Mesenchymal stem cell (in vitro differentiated cells and primary cell): ENCODE data around the gene COQ8B.
"Not testable (repeated sequence)": the region's sequence is repeated elsewhere in the genome, so short reads cannot be mapped to it uniquely, and the experiment has no call there.

Source experiments
- DNase-seq: peaks from one replicate; pipeline ENCODE4 v3.0.0-alpha.2; 2013
- H2AFZ ChIP-seq: one replicate; pipeline ENCODE4 v1.6.1; 2013; ENCODE audit warnings: low read depth, mild to moderate bottlenecking, control low read depth, inconsistent platforms, low read length, moderate library complexity
- H2AK5ac ChIP-seq: 2 replicates; pipeline ENCODE4 v1.6.1; 2013; ENCODE audit warnings: low read length, moderate library complexity, mild to moderate bottlenecking, inconsistent platforms; ENCODE audit not compliant: severe bottlenecking
- H2BK120ac ChIP-seq: one replicate; pipeline ENCODE4 v1.6.1; 2013; ENCODE audit warnings: low read depth, mild to moderate bottlenecking, inconsistent platforms, low read length, moderate library complexity
- H2BK12ac ChIP-seq, 2 experiments: one replicate each; pipeline ENCODE4 v1.6.1; 2013; ENCODE audit warnings: inconsistent platforms in 2 of 2, low read length in 2 of 2, mild to moderate bottlenecking in 2 of 2, moderate library complexity in 2 of 2, control low read depth in 1 of 2
- H2BK15ac ChIP-seq: one replicate; pipeline ENCODE4 v1.6.1; 2013; ENCODE audit warnings: mild to moderate bottlenecking, low read depth, inconsistent platforms; ENCODE audit not compliant: poor library complexity, severe bottlenecking
- H2BK5ac ChIP-seq: 2 replicates; pipeline ENCODE4 v1.6.1; 2013; ENCODE audit warnings: low read depth, mild to moderate bottlenecking, low read length, control low read depth, inconsistent platforms; ENCODE audit not compliant: poor library complexity, severe bottlenecking
- H3K14ac ChIP-seq, 2 experiments: one replicate each; pipeline ENCODE4 v1.6.1; 2013; ENCODE audit warnings: inconsistent platforms in 2 of 2, low read length in 2 of 2, control low read depth in 1 of 2, mild to moderate bottlenecking in 1 of 2, moderate library complexity in 1 of 2
- H3K18ac ChIP-seq, 2 experiments: one replicate each; pipeline ENCODE4 v1.6.1; 2013; ENCODE audit warnings: inconsistent platforms in 2 of 2, low read length in 2 of 2, control low read depth in 1 of 2, low read depth in 1 of 2, mild to moderate bottlenecking in 1 of 2
- H3K23ac ChIP-seq, 2 experiments: one replicate each; pipeline ENCODE4 v1.6.1; 2013; ENCODE audit warnings: inconsistent platforms in 2 of 2, low read length in 2 of 2, mild to moderate bottlenecking in 2 of 2, moderate library complexity in 2 of 2, control low read depth in 1 of 2
- H3K27ac ChIP-seq: 2 replicates; pipeline ENCODE4 v1.5.1; 2013; ENCODE audit warnings: mild to moderate bottlenecking, moderate library complexity, low read length, control low read depth, inconsistent platforms; ENCODE audit not compliant: poor library complexity, severe bottlenecking
- H3K27me3 ChIP-seq, 2 experiments: 2 replicates each; pipeline versions ENCODE4 v1.6.1 to v1.7.0; 2013; ENCODE audit warnings: low read length in 2 of 2, mild to moderate bottlenecking in 2 of 2, moderate library complexity in 2 of 2, control low read depth in 1 of 2, inconsistent platforms in 1 of 2; ENCODE audit not compliant: control insufficient read depth in 1 of 2, insufficient read depth in 1 of 2
- H3K36me3 ChIP-seq, 2 experiments: 2 replicates each; pipeline versions ENCODE4 v1.6.1 to v1.7.0; 2013; ENCODE audit warnings: low read length in 2 of 2, control low read depth in 1 of 2, inconsistent platforms in 1 of 2, low read depth in 1 of 2, mild to moderate bottlenecking in 1 of 2; ENCODE audit not compliant: insufficient read depth in 2 of 2, control insufficient read depth in 1 of 2
- H3K4ac ChIP-seq, 2 experiments: one replicate each; pipeline ENCODE4 v1.6.1; 2013; ENCODE audit warnings: inconsistent platforms in 2 of 2, low read length in 2 of 2, mild to moderate bottlenecking in 2 of 2, moderate library complexity in 2 of 2, control low read depth in 1 of 2, low read depth in 1 of 2
- H3K4me1 ChIP-seq: 2 replicates; pipeline ENCODE4 v1.6.1; 2013; ENCODE audit warnings: low read depth, low read length, control low read depth; ENCODE audit not compliant: control insufficient read depth, insufficient read depth
- H3K4me2 ChIP-seq: 2 replicates; pipeline ENCODE4 v1.6.1; 2013; ENCODE audit warnings: low read length, mild to moderate bottlenecking, inconsistent platforms; ENCODE audit not compliant: poor library complexity, severe bottlenecking
- H3K4me3 ChIP-seq, 2 experiments: 2 replicates each; pipeline versions ENCODE4 v1.5.1 to v1.7.0; 2013; ENCODE audit warnings: low read length in 2 of 2, mild to moderate bottlenecking in 2 of 2, control low read depth in 1 of 2, low read depth in 1 of 2; ENCODE audit not compliant: insufficient read depth in 1 of 2
- H3K79me1 ChIP-seq: replicated peaks from 2 replicates; pipeline ENCODE4 v1.6.1; 2013; ENCODE audit warnings: mild to moderate bottlenecking, control low read depth, low read length, inconsistent platforms; ENCODE audit not compliant: poor library complexity, severe bottlenecking
- H3K9ac ChIP-seq: 2 replicates; pipeline ENCODE4 v1.7.0; 2013; ENCODE audit warnings: mild to moderate bottlenecking, low read length, moderate library complexity
- H3K9me3 ChIP-seq: 2 replicates; pipeline ENCODE4 v1.7.0; 2013; ENCODE audit warnings: mild to moderate bottlenecking, low read length; ENCODE audit not compliant: control insufficient read depth
- H4K8ac ChIP-seq: one replicate; pipeline ENCODE4 v1.6.1; 2013; ENCODE audit warnings: inconsistent platforms, mild to moderate bottlenecking, low read length, moderate library complexity
- H4K91ac ChIP-seq: one replicate; pipeline ENCODE4 v1.6.1; 2013; ENCODE audit warnings: mild to moderate bottlenecking, low read length, inconsistent platforms
- WGBS: methylation state at CpG from one replicate; pipeline ENCODE4 v1.1.7; 2013; ENCODE audit warnings: mixed read lengths; 5-methylcytosine and 5-hydroxymethylcytosine counted together

The COQ8B gene

GRCh38 chr19:40655684-40656083 is 61.0 kb downstream of the COQ8B start:
- not testable (repeated sequence) for H3K36me3 ChIP-seq, H2BK12ac ChIP-seq, H2AFZ ChIP-seq, H3K9me3 ChIP-seq, H3K79me1 ChIP-seq, H3K4me2 ChIP-seq, H3K9ac ChIP-seq, H3K14ac ChIP-seq, H4K8ac ChIP-seq, H2BK15ac ChIP-seq, H3K4me3 ChIP-seq, H2AK5ac ChIP-seq, DNase-seq, H4K91ac ChIP-seq, H3K27me3 ChIP-seq, H2BK120ac ChIP-seq, H3K27ac ChIP-seq, H2BK5ac ChIP-seq, H3K23ac ChIP-seq, H3K4me1 ChIP-seq, H3K4ac ChIP-seq, H3K18ac ChIP-seq
- WGBS: 89% methylated on average over 7 of the region's 7 CpGs

- H2BK5ac ChIP-seq, H3K27ac ChIP-seq, H3K79me1 ChIP-seq, H3K4me2 ChIP-seq, H3K9me3 ChIP-seq, H4K91ac ChIP-seq, H3K14ac ChIP-seq, H2BK15ac ChIP-seq, H2AFZ ChIP-seq, H3K18ac ChIP-seq, H3K4ac ChIP-seq, DNase-seq, H3K23ac ChIP-seq, H2BK12ac ChIP-seq, H3K9ac ChIP-seq, H3K27me3 ChIP-seq, H3K4me3 ChIP-seq, H2BK120ac ChIP-seq, H2AK5ac ChIP-seq, H3K36me3 ChIP-seq, H3K4me1 ChIP-seq, H4K8ac ChIP-seq: not testable (repeated sequence)
- 91% methylated on average over 8 of the region's 11 CpGs for WGBS
Measured at GRCh38 chr19:40652303-40652702, 64.4 kb downstream of the COQ8B start.

- WGBS: 99% methylated on average over 8 of the region's 8 CpGs
- H3K9me3 ChIP-seq: no peaks in the 10 kb centered on the region
Measured at GRCh38 chr19:40650749-40651305, 65.9 kb downstream of the COQ8B start.

GRCh38 chr19:40649903-40650675 is 66.6 kb downstream of the COQ8B start:
- not testable (repeated sequence) for H2BK5ac ChIP-seq, DNase-seq
- 92% methylated on average over 9 of the region's 9 CpGs for WGBS

More at GRCh38 chr19:40650749-40651305, 65.9 kb downstream of the COQ8B start:
- H3K9ac ChIP-seq: peak overlapping the region; percentile 75
- DNase-seq: no peak
- H3K79me1 ChIP-seq: no peaks in the 10 kb centered on the region
- H3K23ac ChIP-seq: no peak overlapping the region
- H3K4me3 ChIP-seq: peak overlapping the region in 1 of 2 experiments; percentile 27
- no peaks in the 10 kb centered on the region for H3K27me3 ChIP-seq
- no peak overlapping the region for H4K8ac ChIP-seq
- no peak overlapping the region for H3K14ac ChIP-seq
- H2BK12ac ChIP-seq: peak overlapping the region; percentile 83 to 86
- no peak overlapping the region for H2BK120ac ChIP-seq
- H3K18ac ChIP-seq: peak overlapping the region; percentile 34 to 57
- H2BK15ac ChIP-seq: no peak overlapping the region
- peaks cover 4% of the 10 kb centered on the region for H3K4me1 ChIP-seq
- H2AK5ac ChIP-seq: no peak overlapping the region
- peak overlapping the region; percentile 71 for H2AFZ ChIP-seq
- no peak overlapping the region for H2BK5ac ChIP-seq
- H3K27ac ChIP-seq: no peak overlapping the region
- no peaks in the 10 kb centered on the region for H3K36me3 ChIP-seq
- no peak overlapping the region for H4K91ac ChIP-seq
- H3K4me2 ChIP-seq: no peak overlapping the region
- peak overlapping the region in 1 of 2 experiments; percentile 40 for H3K4ac ChIP-seq

More at GRCh38 chr19:40649903-40650675, 66.6 kb downstream of the COQ8B start:
- H3K4me3 ChIP-seq: peak overlapping the region in 1 of 2 experiments; percentile 27
- peak overlapping the region; percentile 75 for H3K9ac ChIP-seq
- H2BK12ac ChIP-seq: peak overlapping the region in 1 of 2 experiments; percentile 75
- not testable (repeated sequence) for H3K36me3 ChIP-seq, H2BK120ac ChIP-seq, H3K9me3 ChIP-seq, H3K23ac ChIP-seq, H3K4ac ChIP-seq, H4K91ac ChIP-seq, H3K4me1 ChIP-seq, H3K79me1 ChIP-seq, H4K8ac ChIP-seq, H3K4me2 ChIP-seq, H3K27me3 ChIP-seq, H2AFZ ChIP-seq, H3K27ac ChIP-seq, H3K14ac ChIP-seq, H2AK5ac ChIP-seq, H2BK15ac ChIP-seq
- peak overlapping the region in 1 of 2 experiments; percentile 1 for H3K18ac ChIP-seq
